Cortex of kidney (tissue), 1 donor: ENCODE measurements around the gene TST.

ENCODE experiments used
- DNase-seq: peaks from one replicate; lab custom pipeline; 2025; lab: John Stamatoyannopoulos, UW

TST gene

DNA sequence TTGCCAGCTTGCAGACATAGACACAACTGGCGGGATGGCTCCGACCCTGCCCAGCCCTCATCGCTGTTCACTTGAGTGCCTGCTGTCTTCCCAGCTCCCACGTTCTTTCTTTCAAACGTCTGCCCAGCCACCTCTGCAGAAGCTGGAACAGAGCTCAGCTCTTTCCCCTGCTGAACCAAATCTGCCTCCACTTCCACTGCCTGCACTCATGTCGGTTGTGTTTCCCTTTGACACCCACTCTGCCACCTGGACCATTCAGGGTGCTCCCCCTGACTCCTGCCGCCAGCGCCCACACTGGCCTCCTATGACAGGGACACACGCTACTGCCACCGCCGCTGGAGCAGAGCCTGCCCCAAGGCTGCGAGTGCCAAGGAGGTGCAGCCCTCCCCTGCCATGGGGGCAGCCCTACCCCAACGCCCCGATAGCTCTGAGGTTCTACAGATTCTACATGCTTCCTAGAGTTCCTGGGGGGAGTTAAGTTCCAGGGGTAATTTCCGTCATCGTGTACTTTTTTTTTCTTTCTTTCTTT, 37.9 kb downstream of the TST start:
- DNase-seq, result no peak

DNA sequence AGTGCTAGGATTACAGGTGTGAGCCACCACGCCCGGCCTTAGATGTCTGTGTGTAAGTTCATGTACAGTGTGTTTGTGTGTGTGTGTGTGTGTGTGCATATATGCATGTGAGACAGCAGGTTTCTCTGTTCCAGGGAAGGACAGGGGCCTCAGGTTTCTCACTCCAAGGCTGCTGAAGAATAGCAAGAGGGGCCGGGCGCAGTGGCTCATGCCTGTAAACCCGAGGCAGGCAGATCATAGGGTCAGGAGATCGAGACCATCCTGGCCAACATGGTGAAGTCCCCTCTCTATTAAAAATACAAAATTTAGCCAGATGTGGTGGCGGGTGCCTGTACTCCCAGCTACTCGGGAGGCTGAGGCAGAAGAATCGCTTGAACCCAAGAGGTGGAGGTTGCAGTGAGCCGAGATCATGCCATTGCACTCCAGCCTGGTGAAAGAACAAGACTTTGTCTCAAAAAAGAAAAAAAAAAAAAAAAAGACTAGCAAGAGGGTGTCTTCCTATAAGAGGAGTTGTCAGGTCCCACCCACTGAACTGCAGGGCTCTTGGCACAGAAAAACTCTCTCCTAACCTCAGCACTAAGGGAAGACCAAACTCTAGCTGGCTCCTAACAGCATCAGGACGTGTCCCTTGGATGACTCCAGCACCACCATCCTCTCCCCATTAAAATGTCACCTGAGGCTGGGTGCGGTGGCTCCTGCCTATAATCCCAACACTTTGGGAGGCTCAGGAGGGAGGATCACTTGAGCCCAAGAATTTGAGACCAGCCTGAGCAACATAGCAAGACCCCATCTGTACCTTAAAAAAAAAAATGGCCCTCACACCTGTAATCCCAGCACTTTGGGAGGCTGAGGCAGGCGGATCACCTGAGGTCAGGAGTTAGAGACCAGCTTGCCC, 40.0 kb downstream of the TST start:
- no peak for DNase-seq

DNA sequence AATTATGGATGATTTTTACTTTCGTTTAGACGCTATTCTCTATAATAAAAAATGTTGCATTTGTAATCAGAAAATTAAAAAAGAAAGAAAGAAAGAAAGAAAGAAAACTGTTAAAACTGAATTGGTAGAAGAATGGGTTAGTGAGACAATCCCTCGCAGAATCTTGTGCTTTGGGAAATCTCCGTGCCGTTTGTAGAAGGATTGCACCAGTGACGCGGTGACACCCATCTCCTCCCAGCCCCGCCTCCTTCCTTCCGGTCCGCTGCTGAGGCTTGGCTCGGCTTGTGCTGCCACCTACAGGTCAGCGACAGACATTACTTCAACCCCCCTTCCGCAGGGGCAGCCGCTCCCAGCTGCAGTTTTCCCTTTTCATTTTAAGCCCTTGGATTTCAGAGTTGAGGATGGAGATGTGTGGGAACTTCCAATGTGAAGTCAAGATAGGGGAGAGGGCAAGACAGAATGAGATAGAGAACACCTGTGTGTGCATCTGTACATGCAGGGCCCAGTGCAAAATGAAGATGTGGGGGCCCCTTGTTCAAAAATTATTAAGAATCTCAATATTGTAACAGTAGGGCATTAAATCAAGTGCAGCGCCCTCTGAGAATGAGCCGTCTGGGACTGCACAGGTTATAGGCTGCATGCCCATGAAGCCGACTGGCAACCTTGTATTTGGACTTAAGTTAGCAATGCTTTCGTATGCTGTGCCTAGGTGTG, 41.1 kb downstream of the TST start:
- DNase-seq, result no peak

DNA sequence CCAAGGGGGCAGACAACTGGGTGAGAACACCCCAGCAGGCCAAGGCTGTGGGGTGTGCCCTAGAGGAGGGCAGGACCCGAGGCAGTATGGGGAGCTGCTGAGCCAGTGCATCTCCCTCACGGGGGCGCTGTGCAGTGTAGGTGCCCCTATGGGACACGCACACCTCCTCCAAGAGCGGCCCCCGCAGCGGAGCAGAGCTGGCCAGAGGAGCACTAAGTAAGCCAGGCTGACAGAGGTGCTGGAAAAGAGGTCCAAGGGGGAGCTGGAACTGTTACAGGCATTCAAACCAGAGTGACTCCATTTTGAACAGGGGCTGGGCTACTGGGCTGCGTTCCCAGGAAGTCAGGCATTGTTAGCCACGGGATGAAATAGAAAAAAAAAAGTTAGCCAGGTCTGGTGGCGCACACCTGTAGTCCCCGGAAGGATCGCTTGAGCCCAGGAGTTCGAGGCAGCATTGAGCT, 41.8 kb downstream of the TST start:
- DNase-seq, result no peak

DNA sequence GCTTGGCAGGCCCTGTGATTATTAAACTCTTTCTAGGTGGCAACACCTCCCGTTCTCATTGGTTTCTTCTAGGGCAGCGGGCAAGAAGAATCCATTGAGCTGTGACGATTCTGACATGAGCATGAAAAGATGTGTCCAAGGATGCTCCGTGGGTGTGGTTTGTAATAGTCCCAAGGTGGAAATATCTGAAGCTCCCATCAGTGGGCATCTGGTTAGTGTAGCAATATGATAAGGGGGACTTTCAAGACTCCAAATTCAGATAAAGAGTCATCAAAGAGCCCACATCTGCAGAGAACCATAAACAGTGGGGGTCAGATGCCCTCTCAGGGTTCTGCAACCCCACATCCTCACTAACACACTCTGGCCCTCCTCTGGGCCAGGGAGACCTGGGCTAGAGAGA, 42.6 kb downstream of the TST start:
- no peak for DNase-seq

DNA sequence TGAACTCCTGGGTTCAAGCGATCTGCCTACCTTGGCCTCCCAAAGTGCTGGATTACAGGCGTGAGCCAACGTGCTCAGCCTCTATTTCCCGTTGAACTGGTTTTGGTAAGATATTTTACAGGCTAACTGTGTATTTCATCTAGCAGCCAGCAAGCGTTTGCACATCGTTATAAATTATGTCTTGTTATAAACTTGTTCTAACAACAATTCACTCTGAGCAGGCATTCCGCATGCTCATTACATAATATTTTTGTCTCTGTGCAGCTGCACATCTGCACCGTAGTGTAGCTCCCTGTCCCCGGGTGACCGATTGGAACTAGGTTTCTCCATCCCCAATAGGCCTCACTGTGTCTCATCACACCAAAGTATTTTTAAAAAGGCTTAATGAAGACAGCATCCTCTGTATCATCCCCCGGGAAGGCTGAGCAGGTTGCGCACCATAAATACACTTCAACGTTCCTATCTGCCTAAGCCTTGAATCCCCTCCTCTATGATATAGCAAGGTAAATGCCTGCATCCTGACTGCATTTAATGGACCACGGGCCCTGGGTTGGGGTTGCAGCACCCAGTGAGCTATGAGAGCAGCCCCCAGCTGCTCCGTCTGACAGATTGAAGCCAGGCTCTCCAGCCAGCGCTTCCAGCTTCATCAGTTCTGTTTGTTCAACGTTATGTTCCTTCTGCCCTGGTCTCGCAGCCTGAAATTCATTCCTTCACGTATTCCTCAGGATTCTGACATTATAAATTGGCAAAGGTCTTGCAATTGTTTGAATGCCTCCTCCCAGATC, 47.7 kb downstream of the TST start:
- DNase-seq, result no peak

DNA sequence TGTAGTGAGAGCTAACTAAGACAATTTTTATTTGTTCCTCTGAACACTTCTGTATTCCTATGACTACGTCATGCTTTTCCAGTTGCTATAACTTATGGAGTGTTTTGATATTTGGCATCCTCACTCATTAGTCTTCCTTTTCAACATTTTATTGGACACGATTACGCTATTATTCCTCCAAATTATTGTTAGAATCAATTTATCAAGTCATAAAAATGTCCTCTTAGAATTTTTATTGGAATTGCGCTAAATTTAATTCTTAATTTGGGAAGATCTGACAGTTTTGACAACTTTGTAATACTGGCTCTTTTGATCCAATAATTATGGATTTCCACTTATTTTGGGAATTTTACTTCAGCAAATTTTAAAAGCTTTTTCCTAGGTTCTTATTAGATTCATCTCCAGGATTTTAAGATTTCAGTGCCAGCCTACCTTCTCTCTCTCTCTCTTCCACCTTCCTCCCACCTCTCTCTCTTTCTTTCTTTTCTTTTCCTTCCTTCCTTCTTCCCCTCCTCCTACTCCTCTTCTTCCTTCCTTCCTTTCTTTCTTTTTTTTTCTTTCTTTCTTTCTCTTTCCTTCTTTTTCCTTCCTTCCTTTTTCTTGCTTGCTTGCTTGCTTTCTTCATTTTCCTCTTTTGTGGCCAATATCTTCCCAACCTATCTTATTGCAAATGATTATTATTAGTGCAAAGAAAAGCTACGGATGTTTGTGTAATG, 50.8 kb downstream of the TST start:
- no peak for DNase-seq

DNA sequence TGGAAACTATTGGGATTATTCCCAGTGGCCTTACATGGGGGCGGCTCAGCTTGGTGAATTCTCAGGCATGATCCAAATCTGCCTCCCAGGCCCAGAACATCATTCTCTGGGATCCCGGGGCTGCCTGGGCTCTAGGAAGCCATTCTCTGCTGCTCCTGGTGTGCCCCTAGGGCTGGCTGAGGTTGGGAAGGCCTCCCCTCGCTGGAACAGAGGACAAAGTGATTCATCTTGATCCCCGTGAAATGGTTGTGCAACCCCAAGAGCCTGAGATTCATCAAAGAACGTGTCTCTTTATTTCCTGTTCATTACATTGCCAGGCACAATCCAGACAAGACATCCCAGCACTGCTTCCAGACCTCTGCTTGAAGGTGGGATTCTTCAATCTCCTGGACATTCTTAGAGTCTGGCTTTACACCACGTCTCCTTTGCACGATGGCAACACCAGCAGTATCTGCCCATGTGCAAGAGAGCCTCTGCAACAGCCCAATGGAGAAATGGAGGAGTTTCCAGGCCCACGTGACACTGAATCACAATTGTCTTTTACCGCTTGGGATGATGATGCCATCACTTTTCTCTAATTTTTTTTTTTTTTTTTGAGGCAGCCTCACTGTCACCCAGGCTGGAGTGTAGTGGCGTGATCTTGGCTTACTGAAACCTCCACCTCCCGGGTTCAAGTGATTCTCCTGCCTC, 52.3 kb downstream of the TST start:
- DNase-seq, result no peak

DNA sequence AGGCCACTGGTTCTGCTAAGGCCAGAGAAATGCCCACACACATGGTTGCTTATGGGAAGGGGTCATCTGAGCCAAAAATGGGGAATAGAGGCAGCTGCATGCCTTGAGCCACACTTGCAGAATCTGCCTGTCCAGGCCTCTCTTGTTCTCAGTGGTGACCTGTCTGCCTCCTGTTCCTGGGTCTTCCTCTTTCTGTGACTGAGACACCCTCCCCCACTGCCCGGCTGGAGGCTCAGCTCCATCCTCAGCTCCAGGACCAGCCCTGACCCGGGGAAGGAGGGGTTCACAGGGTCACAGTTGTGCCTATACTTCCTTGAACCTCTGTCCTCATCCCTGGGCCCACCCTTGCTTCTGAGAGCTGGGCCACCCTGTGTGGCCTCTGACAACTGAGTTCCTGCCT, 53.6 kb downstream of the TST start:
- DNase-seq, result no peak

DNA sequence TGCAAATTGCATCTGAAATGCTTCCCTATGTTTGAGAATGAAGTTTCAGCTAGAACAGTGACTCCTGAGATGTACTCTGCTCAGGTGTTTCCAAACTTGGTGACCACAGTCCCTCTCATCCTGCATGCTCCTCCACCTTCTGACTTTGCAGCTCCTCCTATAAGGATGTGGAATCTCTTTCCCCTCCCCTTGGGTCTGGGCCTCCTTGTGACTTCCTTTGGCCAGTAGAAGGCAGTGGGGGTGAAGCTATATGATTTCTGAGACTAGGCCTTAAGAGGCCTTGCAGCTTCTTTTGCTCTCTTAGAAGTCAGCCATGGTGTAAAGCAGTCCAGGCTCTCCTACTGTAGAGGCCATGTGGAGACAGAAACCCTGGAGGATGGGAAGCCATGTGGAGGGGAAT, 55.1 kb downstream of the TST start:
- no peak for DNase-seq

DNA sequence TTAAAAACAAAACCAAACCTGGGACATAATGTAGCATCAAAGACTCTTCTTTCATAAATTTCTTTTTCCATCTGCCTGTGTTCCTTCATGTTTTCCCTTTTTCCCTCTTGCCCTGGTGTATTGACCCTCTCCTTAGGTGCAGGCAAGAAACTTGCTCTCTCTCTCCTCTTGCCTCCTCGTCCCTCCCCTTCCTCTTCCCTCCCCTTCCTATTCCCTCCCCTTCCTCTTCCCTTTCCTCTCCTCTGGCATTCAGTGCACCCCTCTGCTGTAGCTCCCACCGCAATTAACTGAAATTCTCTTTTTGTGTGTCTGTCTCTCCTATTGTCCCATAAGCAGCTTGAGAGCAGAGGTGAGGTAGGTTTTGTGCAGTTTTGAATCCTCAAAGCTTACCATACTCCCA, 55.9 kb downstream of the TST start:
- DNase-seq, result no peak

DNA sequence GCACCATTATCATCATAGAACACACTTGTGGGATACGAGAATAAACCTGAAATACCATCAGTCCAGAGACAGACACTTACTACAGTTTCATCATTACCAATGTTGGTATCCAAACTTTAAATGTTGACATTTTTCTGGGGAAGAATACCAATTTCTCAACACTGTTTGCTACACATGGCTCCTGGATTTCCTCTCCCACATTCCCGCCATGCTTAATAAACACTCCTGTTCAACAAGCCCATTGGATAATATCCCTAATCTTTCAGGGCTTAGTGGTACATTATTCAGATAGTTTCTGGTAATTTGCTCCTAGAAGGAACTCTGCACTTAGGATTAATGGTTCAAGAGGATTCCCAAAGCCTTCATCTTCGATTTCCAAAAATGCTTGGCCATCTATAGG, 57.6 kb downstream of the TST start:
- no peak for DNase-seq
